HG02938 (cell line): ENCODE measurements around the gene SMCO4.
"Not testable (repeated sequence)": the region's sequence is repeated elsewhere in the genome, so short reads cannot be mapped to it uniquely, and the experiment has no call there.

Experiments
- ATAC-seq: cut with Tn5 transposase; IDR thresholded peaks from one replicate; pipeline ENCODE4 v1.9.1; 2021; ENCODE audit warnings: mild to moderate bottlenecking, moderate library complexity; ENCODE audit not compliant: unreplicated experiment

The SMCO4 gene

GRCh38 chr11:93543292-93543977, at the start of gene SMCO4:
SMCO4 (minus strand) TSS chr11:93543391; CDS start chr11:93479189, 64,202 bp downstream.
- peak; percentile 66 for ATAC-seq

GRCh38 chr11:93591247-93591898, 48.2 kb upstream of the SMCO4 start:
- ATAC-seq = peak; percentile 89

GRCh38 chr11:93589347-93589746, 46.2 kb upstream of the SMCO4 start:
- no peak for ATAC-seq

GRCh38 chr11:93587858-93588581, 44.8 kb upstream of the SMCO4 start:
- ATAC-seq = no peak

GRCh38 chr11:93587425-93587824, 44.2 kb upstream of the SMCO4 start:
- ATAC-seq = not testable (repeated sequence)

GRCh38 chr11:93585758-93586157, 42.6 kb upstream of the SMCO4 start:
- ATAC-seq = no peak

GRCh38 chr11:93583490-93583889, 40.3 kb upstream of the SMCO4 start:
- no peak for ATAC-seq

GRCh38 chr11:93579187-93579751, 36.1 kb upstream of the SMCO4 start:
- ATAC-seq = no peak

GRCh38 chr11:93577286-93577685, 34.1 kb upstream of the SMCO4 start:
- ATAC-seq = no peak

GRCh38 chr11:93576870-93577269, 33.7 kb upstream of the SMCO4 start:
- not testable (repeated sequence) for ATAC-seq

GRCh38 chr11:93574638-93575220, 31.5 kb upstream of the SMCO4 start:
- ATAC-seq = no peak

- no peak for ATAC-seq
These were observed 30.0 kb upstream of the SMCO4 start for GRCh38 chr11:93573184-93573583.

- ATAC-seq = no peak
These were observed 29.4 kb upstream of the SMCO4 start for GRCh38 chr11:93572621-93573020.

- ATAC-seq = no peak
These were observed 29.0 kb upstream of the SMCO4 start for GRCh38 chr11:93572171-93572570.

- no peak for ATAC-seq
These were observed 28.4 kb upstream of the SMCO4 start for GRCh38 chr11:93571612-93572011.

- ATAC-seq = no peak
These were observed 27.7 kb upstream of the SMCO4 start for GRCh38 chr11:93570759-93571413.

- ATAC-seq = no peak
These were observed 26.3 kb upstream of the SMCO4 start for GRCh38 chr11:93569496-93569895.

- ATAC-seq = no peak
These were observed 25.5 kb upstream of the SMCO4 start for GRCh38 chr11:93568726-93569125.

- ATAC-seq = no peak
These were observed 24.3 kb upstream of the SMCO4 start for GRCh38 chr11:93567401-93567895.

- no peak for ATAC-seq
These were observed 21.7 kb upstream of the SMCO4 start for GRCh38 chr11:93564895-93565294.
